HEK293 (cell line): ENCODE results near the gene UNC80.

Experiments
- MEIS1 ChIP-seq: sonication (generic); formaldehyde crosslinking; IDR thresholded peaks from 2 replicates; pipeline ENCODE4 v1.8.1; 2022; ENCODE audit warnings: missing genetic modification reagents, mild to moderate bottlenecking, borderline replicate concordance
- PBX3 ChIP-seq: sonication (generic); formaldehyde crosslinking; IDR thresholded peaks from 2 replicates; pipeline ENCODE4 v1.8.1; 2022; ENCODE audit warnings: mild to moderate bottlenecking, moderate library complexity, missing genetic modification reagents
- REST ChIP-seq: fragments of 450-650 bp; formaldehyde crosslinking; IDR thresholded peaks from 2 replicates; pipeline ENCODE4 v1.5.1; 2016; ENCODE audit warnings: missing biosample characterization, missing genetic modification characterization
- YY1 ChIP-seq: fragments of 450-650 bp; formaldehyde crosslinking; IDR thresholded peaks from 2 replicates; pipeline ENCODE4 v1.5.1; 2018; ENCODE audit warnings: missing biosample characterization, missing genetic modification characterization
- ZFP69B ChIP-seq: fragments of 450-650 bp; formaldehyde crosslinking; IDR thresholded peaks from 2 replicates; pipeline ENCODE4 v1.5.1; 2016; ENCODE audit warnings: missing biosample characterization, missing genetic modification characterization
- ZNF274 ChIP-seq, 2 experiments: fragments of 200-500 bp in 1 of 2; fragments of 450-650 bp in 1 of 2; sonication (Bioruptor generic) in 1 of 2; formaldehyde crosslinking in 1 of 2; IDR thresholded peaks; 2 replicates each; pipeline versions ENCODE4 v1.5.1 to v1.6.1; 2014 to 2016; ENCODE audit warnings: borderline replicate concordance in 1 of 2, inconsistent platforms in 1 of 2, low read length in 1 of 2, missing biosample characterization in 1 of 2, missing genetic modification characterization in 1 of 2

GRCh38 chr2:209834767-209835166 is 63.1 kb downstream of the UNC80 start:
- TF ChIP-seq YY1 (tag by site-specific recombination) (no peak), ZFP69B (no peak), ZNF274 (IDR thresholded peaks at IDR 0.05; ENCODE audit: low read length) (no peak), ZNF274 (tag by site-specific recombination; IDR thresholded peaks at IDR 0.05; ENCODE audit: borderline replicate concordance) (no peak), MEIS1 (CRISPR knock-in tag) (no peak), REST (tag by site-specific recombination) (no peak), PBX3 (CRISPR knock-in tag) (no peak)
